Pancreas (tissue), 10 donors: Measurements from ENCODE around the gene SCAMP4. TPM values are rescaled to one million over a fixed set of nuclear protein-coding genes. Genes with fewer than 3 reads are reported as not detected.

Experiments used
- ATAC-seq, 4 donors: fragments of 200-7000 bp; cut with Tn5 transposase; one replicate each; pipeline versions ENCODE4 v1.8.0 to v1.9.1; 2020; ENCODE audit warnings: mild to moderate bottlenecking in 4 of 4, moderate library complexity in 4 of 4
- DNase-seq, 6 donors: peaks; one replicate each; pipeline ENCODE4 v3.0.0-alpha.2; 2020
- FAIRE-seq: peaks from 2 replicates; lab custom pipeline; 2012; peaks lifted over from hg19 to GRCh38; lab: Jason Lieb, UNC
- H3K27ac ChIP-seq, 4 donors: fragments of 200-600 bp; sonication (generic); 1 replicate in 3 of 4; 2 replicates in 1 of 4; pipeline versions ENCODE4 v1.5.0 to v1.8.0; 2020
- H3K27me3 ChIP-seq, 4 donors: fragments of 200-600 bp; one replicate each; pipeline ENCODE4 v1.8.0; 2021
- H3K36me3 ChIP-seq, 3 donors: fragments of 200-600 bp; sonication (generic) in 1 of 3; one replicate each; pipeline versions ENCODE4 v1.5.0 to v1.8.0; 2020 to 2021
- H3K4me1 ChIP-seq, 3 donors: fragments of 200-600 bp; one replicate each; pipeline ENCODE4 v1.8.0; 2021
- H3K4me3 ChIP-seq, 4 donors: fragments of 200-600 bp; sonication (generic) in 2 of 4; one replicate each; pipeline versions ENCODE4 v1.5.0 to v1.8.0; 2020 to 2021
- H3K9me3 ChIP-seq, 4 donors: fragments of 200-600 bp; one replicate each; pipeline ENCODE4 v1.8.0; 2021
- CTCF ChIP-seq, 4 donors: fragments of 200-600 bp; sonication (generic) in 3 of 4; IDR thresholded peaks; one replicate each; pipeline versions ENCODE4 v1.5.0 to v1.8.0; 2021; ENCODE audit warnings: antibody characterized with exemption in 4 of 4
- WGBS, 2 donors: extraction: QIAGEN DNeasy Blood & Tissue Kit; methylation state at CpG; one replicate each; pipeline ENCODE4 v1.1.7; 2013; 5-methylcytosine and 5-hydroxymethylcytosine counted together
- intact Hi-C, 3 donors: fragments of 100-400 bp; cut with DNase I; formaldehyde crosslinking; loops; one replicate each; pipeline versions ENCODE4 v1.11.1 to v1.14.2; 2022
- polyA plus RNA-seq, 2 donors: library from polyadenylated mRNA; stranded (reverse); fragments of 200-250 nt; gene quantifications; one replicate each; pipeline ENCODE4 v1.2.3, GENCODE V29; 2013
- total RNA-seq, 6 donors: library from RNA; stranded (reverse); fragmentation: NEBNext Ultra II Directional in 4 of 6; extraction: Animal tissue kit (Norgen Biotek cat#: 25700) in 4 of 6; gene quantifications; one replicate each; pipeline versions ENCODE4 v1.2.1 to v1.2.4, GENCODE V29; 2021 to 2023
- donor health status: healthy with polysubstance abuse.
- donor health status: DM: no; HTN: no; CAD: no; lungs with moderate emphysema.
- donor health status: DM: no; HTN: no; CAD: no.
- donor health status: control.
- donor health status: control.
- donor health status: Bipolar disorder and iron deficiency.
- donor health status: DM: yes; HTN: yes; CAD: no.
- donor health status: DM: no; HTN: no; CAD: no.
- donor health status: DM: no; HTN: no; CAD: no.
- donor health status: DM: yes; HTN: yes; CAD: no.

Gene SCAMP4
- total and polyA plus RNA-seq, 8 donors = 23.0 to 52.2 (median 31.4) TPM

- WGBS, 2 donors = 41 to 48% methylated on average over 22 to 23 of the region's 23 CpGs
Measured at GRCh38 chr19:1913781-1914577, 8.8 kb downstream of the SCAMP4 start.

GRCh38 chr19:1914826-1915341, 9.7 kb downstream of the SCAMP4 start:
- DNase-seq (peak in 1 of 6 donors; percentile 74), FAIRE-seq (no peak), ATAC-seq (no peak)
- H3K36me3 ChIP-seq = peaks cover 0 to 38% (median 10%) of the 10 kb centered on the region in 3 donors
- H3K9me3 ChIP-seq = no peaks in the 10 kb centered on the region
- no peak for TF ChIP-seq CTCF (IDR thresholded peaks at IDR 0.05)
- peaks cover 5 to 12% (median 10%) of the 10 kb centered on the region in 3 donors for H3K4me1 ChIP-seq
- 84 to 87% methylated on average over 23 of the region's 23 CpGs for WGBS, 2 donors
- H3K27ac ChIP-seq = no peak overlapping the region
- H3K27me3 ChIP-seq = no peaks in the 10 kb centered on the region
- no peak overlapping the region for H3K4me3 ChIP-seq
- intact Hi-C loops = no loop called here

More at GRCh38 chr19:1913781-1914577, 8.8 kb downstream of the SCAMP4 start:
- DNase-seq (peak; percentile 74 to 89 (median 81)), ATAC-seq (peak; percentile 66 to 89 (median 74)), FAIRE-seq (no peak)
- Histone ChIP-seq H3K36me3 (peaks cover 0 to 29% (median 8%) of the 10 kb centered on the region in 3 donors), H3K27ac (no peak overlapping the region), H3K27me3 (no peaks in the 10 kb centered on the region), H3K9me3 (no peaks in the 10 kb centered on the region), H3K4me1 (peaks cover 10 to 14% (median 12%) of the 10 kb centered on the region in 3 donors), H3K4me3 (no peak overlapping the region)
- TF ChIP-seq CTCF (IDR thresholded peaks at IDR 0.05) = no peak
- intact Hi-C loops = no loop called here

- no peak for TF ChIP-seq CTCF (IDR thresholded peaks at IDR 0.05)
- H3K4me3 ChIP-seq = no peak overlapping the region
- no peaks in the 10 kb centered on the region for H3K9me3 ChIP-seq
- no peak overlapping the region for H3K27ac ChIP-seq
- 92 to 93% methylated on average over 17 of the region's 17 CpGs for WGBS, 2 donors
- H3K4me1 ChIP-seq = peaks cover 5 to 12% (median 10%) of the 10 kb centered on the region in 3 donors
- FAIRE-seq (no peak), DNase-seq (no peak), ATAC-seq (no peak)
- H3K27me3 ChIP-seq = no peaks in the 10 kb centered on the region
- intact Hi-C loops = no loop called here
- peaks cover 0 to 51% (median 19%) of the 10 kb centered on the region in 3 donors for H3K36me3 ChIP-seq
Measured at GRCh38 chr19:1917146-1917545, 11.9 kb downstream of the SCAMP4 start.

GRCh38 chr19:1917926-1918325, 12.7 kb downstream of the SCAMP4 start:
- Histone ChIP-seq H3K4me1 (peaks cover 5 to 12% (median 10%) of the 10 kb centered on the region in 3 donors), H3K27me3 (no peaks in the 10 kb centered on the region), H3K4me3 (no peak overlapping the region), H3K9me3 (no peaks in the 10 kb centered on the region), H3K27ac (no peak overlapping the region), H3K36me3 (peaks cover 0 to 47% (median 19%) of the 10 kb centered on the region in 3 donors)
- DNase-seq = no peak
- FAIRE-seq = no peak
- 95% methylated on average over 25 of the region's 25 CpGs for WGBS, 2 donors
- TF ChIP-seq CTCF (IDR thresholded peaks at IDR 0.05) = no peak
- intact Hi-C loops = no loop called here
- no peak for ATAC-seq
